ENCODE results near the gene TOMM70.

TOMM70 gene

DNA sequence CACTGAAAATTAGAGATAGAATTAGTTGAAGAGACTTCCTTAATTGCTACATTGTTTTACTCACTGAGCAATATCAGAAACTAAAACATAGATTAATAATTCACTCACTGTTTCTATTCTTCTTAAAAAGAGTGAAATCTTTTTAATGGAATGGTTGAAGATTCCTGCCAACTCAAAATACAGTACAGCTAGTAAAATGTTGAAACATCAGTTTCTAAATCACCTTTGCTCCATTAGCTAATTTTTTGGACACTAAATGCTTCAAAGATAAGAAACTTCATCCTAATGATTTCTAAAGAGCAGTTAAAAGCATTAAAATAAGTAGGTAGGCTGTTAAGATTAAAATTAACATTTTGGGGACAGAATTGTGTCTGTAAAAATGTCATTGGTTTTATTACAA is 76.8 kb downstream of the TOMM70 start:
- Histone ChIP-seq H3K9ac (ENCODE audit: low read length) (no peak overlapping the region), H3K36me3 (ENCODE audit: control insufficient read depth, insufficient read depth, low read length) (peaks cover 47% of the 10 kb centered on the region), H3K9me3 (ENCODE audit: control insufficient read depth, insufficient read depth, low read depth, low read length) (no peaks in the 10 kb centered on the region), H3K4me1 (ENCODE audit: control insufficient read depth, insufficient read depth, low read length) (no peaks in the 10 kb centered on the region), H3K27ac (ENCODE audit: low read depth, low read length) (no peak overlapping the region), H3K27me3 (ENCODE audit: control insufficient read depth, insufficient read depth, low read length) (no peaks in the 10 kb centered on the region), H3K4me3 (ENCODE audit: low read depth, low read length) (no peak overlapping the region)

DNA sequence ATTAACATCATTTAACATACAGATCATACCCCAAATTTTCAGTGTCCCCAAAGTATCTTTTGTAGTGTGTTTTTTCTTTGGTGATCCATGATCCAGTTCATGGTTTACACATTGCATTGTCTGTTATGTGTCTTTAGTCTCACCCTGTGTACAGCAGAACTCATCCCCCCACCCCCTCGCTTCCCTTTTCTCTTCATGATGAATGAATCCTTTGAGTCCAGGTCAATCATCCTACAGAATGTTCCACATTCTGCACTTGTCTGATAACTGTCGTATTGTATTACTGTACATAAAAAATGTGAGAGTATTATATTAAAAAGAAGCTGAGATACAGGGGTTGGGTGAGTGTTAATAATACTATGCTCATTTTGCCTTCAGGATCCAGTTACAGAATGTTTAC is 80.9 kb downstream of the TOMM70 start:
- no peaks in the 10 kb centered on the region for H3K4me1 ChIP-seq (ENCODE audit: control insufficient read depth, insufficient read depth, low read length)
- no peak overlapping the region for H3K9ac ChIP-seq (ENCODE audit: low read length)
- H3K36me3 ChIP-seq (ENCODE audit: control insufficient read depth, insufficient read depth, low read length), result peaks cover 64% of the 10 kb centered on the region
- H3K9me3 ChIP-seq (ENCODE audit: control insufficient read depth, insufficient read depth, low read depth, low read length), result no peaks in the 10 kb centered on the region
- no peaks in the 10 kb centered on the region for H3K27me3 ChIP-seq (ENCODE audit: control insufficient read depth, insufficient read depth, low read length)
- H3K27ac ChIP-seq (ENCODE audit: low read depth, low read length), result no peak overlapping the region
- no peak overlapping the region for H3K4me3 ChIP-seq (ENCODE audit: low read depth, low read length)

DNA sequence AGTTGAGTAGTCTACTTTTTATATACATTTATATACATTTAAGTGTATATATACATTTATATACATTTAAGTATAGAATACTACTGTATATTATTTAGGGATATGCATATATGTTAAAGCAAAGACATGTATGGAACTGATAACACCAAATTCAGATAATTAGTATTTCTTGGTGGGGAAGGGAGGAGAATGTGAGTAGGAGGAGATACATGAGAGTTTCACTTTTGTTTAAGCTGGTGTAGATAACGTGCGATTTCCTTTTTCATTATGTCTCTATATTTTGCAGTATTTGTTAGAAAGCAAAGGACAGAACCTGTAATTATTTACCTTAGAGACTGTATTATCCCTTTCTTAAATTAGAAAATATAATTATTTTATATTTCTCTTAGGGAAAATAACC is 83.0 kb downstream of the TOMM70 start:
- Histone ChIP-seq H3K27ac (ENCODE audit: low read depth, low read length) (no peak overlapping the region), H3K27me3 (ENCODE audit: control insufficient read depth, insufficient read depth, low read length) (no peaks in the 10 kb centered on the region), H3K9ac (ENCODE audit: low read length) (no peak overlapping the region), H3K4me1 (ENCODE audit: control insufficient read depth, insufficient read depth, low read length) (no peaks in the 10 kb centered on the region), H3K36me3 (ENCODE audit: control insufficient read depth, insufficient read depth, low read length) (peaks cover 51% of the 10 kb centered on the region), H3K4me3 (ENCODE audit: low read depth, low read length) (no peak overlapping the region), H3K9me3 (ENCODE audit: control insufficient read depth, insufficient read depth, low read depth, low read length) (no peaks in the 10 kb centered on the region)

DNA sequence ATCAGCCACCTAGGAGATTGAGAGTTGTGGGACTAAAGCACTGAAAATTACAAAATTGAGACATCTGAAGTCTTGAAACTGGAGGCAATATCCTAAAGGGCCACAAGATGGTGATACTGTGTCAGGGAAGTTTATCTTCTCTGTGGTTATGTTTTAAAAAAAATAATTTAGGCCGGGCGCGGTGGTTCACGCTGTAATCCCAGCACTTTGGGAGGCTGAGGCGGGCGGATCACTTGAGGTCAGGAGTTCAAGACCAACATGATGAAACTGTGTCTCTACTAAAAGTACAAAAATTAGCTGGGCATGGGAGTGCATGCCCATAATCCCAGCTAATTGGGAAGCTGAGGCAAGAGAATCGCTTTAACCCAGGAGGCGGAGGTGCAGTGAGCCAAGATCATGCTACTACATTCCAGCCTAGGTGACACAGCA is 84.2 kb downstream of the TOMM70 start:
- Histone ChIP-seq H3K36me3 (ENCODE audit: control insufficient read depth, insufficient read depth, low read length) (peaks cover 51% of the 10 kb centered on the region), H3K4me1 (ENCODE audit: control insufficient read depth, insufficient read depth, low read length) (no peaks in the 10 kb centered on the region), H3K9ac (ENCODE audit: low read length) (no peak overlapping the region), H3K9me3 (ENCODE audit: control insufficient read depth, insufficient read depth, low read depth, low read length) (no peaks in the 10 kb centered on the region), H3K27ac (ENCODE audit: low read depth, low read length) (no peak overlapping the region), H3K27me3 (ENCODE audit: control insufficient read depth, insufficient read depth, low read length) (no peaks in the 10 kb centered on the region), H3K4me3 (ENCODE audit: low read depth, low read length) (no peak overlapping the region)
